Activated T-helper 9 cell treated with anti-CD3 and anti-CD28 coated beads, Interleukin-2, amount 50 U/mL, for 16 hours (primary cell): ENCODE data around the gene WDR33.
"Not testable (repeated sequence)": the region's sequence is repeated elsewhere in the genome, so short reads cannot be mapped to it uniquely, and the experiment has no call there.

Source experiments
- DNase-seq: peaks from one replicate; pipeline ENCODE4 v3.0.0-alpha.2; 2020; ENCODE audit warnings: low read depth

Gene WDR33

DNA sequence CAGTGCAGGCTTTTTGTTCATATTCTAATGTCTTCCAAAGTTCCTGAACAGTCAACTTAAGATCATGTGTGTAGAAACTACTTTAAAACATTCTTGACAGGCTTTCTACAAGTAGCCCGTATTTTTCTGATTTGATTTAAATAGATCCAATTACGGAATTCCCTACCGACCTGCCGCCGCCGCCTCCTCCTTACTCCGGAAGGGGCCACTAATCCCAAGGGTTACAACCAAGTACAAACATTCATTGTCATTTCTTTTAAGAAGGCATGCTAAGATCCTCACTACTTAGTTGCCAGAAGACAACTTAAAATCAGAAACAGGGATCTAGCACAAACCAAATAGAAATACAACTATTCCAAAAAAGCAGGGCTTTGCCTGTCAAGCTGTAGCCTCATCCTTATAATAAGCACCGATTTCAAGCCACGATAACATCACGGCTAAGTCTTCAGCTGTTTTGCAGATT is 784 bp downstream of the WDR33 start:
- DNase-seq = no peak

- DNase-seq = no peak
These were observed 3.2 kb downstream of the WDR33 start for GRCh38 chr2:127807678-127808353.

GRCh38 chr2:127806860-127807259 is 4.1 kb downstream of the WDR33 start:
- not testable (repeated sequence) for DNase-seq

DNA sequence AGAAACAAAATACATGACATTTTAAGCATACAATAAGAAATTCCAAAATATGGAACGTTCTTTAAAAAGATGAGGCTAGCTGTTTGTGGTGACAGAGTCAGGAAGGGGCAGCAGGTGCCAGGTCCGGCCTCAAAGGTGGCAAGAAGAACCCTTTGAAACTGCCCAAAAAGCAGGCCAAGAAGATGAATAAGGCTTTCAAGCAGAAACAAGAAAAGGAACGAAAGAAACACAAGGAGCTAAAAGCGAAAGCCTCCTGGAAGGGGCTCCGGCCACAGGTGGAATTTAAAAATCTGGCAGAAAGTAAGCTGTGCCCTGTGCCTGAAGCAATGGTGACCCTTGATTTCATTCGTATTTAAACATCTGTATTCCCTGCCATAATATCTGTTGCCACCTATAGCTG is 5.5 kb downstream of the WDR33 start:
- DNase-seq = no peak

GRCh38 chr2:127799926-127800325 is 11.0 kb downstream of the WDR33 start:
- no peak for DNase-seq

- no peak for DNase-seq
These were observed 14.6 kb downstream of the WDR33 start for GRCh38 chr2:127796389-127796788.

DNA sequence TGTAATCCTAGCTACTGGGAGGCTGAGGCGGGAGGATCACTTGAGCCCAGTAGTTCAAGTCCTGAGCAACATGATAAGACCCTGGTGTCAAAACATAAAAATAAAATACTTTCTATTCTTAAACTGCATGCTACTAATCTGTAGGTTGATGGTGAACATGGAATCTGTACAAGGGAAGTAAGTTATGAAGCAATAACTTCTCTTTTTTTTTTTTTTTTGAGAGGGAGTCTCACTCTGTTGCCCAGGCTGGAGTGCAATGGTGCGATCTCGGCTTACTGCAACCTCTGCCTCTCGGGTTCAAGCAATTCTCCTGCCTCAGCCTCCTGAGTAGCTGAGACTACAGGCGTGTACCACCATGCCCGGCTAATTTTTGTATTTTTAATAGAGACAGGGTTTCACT is 16.1 kb downstream of the WDR33 start:
- not testable (repeated sequence) for DNase-seq

DNA sequence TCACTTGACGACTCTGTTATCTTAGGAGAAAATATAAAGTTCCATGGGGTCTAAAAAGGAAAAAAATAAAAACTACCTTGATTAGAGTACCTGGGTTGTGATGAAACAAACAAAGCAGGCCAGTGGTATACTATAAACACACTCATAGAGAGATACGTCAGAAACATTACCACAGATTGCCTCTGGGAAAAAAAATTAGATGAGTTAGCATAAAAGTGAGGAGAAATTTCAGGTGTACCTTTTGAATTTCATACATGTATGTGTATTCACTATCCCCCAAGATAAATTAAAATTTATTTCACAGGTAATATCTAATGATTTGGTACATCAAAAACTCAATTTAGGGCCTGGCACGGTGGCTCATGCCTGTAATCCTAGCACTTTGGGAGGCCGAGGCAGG is 18.2 kb downstream of the WDR33 start:
- no peak for DNase-seq

DNA sequence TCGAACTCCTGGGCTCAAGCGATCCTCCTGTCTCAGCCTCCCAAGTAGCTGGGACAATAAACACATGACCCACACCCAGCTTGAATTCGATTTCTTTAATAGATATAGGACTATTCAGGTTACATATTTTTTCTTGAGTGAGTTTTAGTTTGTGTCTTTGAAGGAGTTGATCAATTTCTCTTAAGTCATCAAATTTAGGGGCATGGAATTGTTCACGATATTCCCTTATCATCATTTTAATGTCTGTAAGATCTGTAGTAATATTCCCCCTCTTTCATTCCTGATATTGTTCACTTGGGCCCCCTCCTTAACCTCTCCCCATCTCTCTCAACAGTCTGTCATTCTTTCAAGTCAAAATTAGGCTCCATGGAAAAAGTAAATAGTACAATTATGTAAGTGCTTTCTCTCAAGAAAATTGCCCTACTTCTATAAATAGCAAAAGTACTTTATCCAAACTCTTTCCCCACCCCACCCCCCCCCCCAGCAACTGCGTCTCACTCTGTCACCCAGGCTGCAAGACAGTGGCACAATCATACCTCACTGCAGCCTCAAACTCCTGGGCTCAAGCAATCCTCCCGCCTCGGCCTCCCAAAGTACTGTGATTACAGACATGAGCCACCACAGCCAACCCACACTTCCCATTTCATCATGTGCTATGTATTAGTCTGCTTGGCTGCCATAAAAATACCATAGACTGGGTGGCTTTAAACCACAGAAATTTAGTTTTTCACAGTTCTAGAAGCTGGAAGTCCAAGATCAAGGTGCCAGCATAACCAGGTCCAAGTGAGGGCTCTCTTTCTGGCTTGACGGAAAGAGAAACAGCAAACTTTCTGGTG is 20.1 kb downstream of the WDR33 start:
- DNase-seq = no peak

- no peak for DNase-seq
These were observed 24.7 kb downstream of the WDR33 start for GRCh38 chr2:127786048-127786809.

DNA sequence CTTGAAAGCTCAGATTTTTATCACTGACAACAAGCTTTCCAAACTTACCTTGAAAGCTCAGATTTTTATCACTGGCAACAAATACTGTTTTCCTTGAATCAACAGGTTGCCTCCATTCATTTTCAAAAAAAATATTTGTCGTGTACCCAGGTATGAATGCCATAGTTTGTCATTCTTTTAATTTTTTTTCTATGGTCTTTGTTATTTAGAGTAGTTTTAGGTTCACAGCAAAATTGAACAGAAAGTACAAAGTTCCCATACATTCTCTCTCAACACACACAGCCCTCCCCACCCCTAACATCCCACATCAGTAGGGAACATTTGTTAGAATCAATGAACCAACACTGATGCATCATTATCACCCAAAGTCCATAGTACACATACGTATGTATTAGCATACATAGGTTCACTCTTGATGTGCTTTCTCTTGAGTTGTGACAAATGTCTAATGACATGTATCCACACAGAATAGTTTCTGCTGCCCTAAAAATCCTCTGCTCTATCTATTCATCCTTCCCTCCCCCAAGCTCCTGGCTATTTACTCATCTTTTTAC is 25.9 kb downstream of the WDR33 start:
- DNase-seq = no peak

- DNase-seq = no peak
These were observed 27.9 kb downstream of the WDR33 start for GRCh38 chr2:127783101-127783500.

- DNase-seq = no peak
These were observed 32.1 kb downstream of the WDR33 start for GRCh38 chr2:127778850-127779249.

DNA sequence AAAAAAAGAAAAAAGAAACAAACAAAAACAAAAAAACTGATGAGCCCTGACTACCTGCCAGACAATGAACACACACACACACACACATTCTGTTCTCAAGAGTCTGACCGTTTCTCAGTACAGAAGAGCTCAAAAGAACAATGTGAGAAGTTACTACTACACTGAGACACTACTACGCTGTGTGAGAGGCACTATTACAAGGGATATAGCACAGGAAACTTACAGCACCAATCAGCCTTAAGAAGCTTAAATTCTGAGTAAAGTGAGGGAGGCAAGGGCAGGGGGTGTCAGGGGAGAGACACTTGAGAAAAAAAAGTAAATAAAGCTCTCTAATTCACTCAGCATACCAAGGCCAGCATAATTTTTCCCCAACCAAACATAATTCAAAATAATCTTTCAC is 32.5 kb downstream of the WDR33 start:
- no peak for DNase-seq

DNA sequence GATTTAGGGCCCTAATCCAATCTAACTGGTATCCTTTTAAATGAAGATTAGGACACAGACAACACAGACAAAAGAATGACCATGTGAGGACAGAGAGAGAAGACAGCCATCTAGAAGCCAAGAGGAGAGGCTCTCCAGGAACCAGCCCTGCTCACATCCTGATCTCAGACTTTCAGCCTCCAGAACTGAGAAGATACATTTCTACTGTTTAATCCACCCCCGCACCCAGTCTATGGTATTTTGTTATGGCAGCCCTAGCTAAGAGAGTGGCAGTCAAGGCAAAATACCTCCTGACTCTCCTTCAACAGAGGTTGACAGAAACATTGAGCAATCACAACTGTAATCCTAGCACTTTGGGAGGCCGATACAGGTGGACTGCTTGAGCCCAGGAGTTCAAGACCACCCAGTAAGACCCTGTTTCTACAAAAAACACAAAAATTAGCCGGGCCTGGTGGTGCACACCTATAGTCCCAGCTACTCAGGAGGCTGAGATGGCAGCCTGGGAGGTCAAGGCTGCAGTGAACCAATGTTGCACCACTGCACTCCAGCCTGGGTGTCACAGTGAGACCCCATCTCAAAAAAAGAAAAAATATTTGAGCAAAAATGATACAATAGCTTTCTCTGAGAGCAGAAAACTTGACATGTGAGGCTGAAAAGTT is 34.7 kb downstream of the WDR33 start:
- no peak for DNase-seq

- no peak for DNase-seq
These were observed 39.2 kb downstream of the WDR33 start for GRCh38 chr2:127771756-127772155.

DNA sequence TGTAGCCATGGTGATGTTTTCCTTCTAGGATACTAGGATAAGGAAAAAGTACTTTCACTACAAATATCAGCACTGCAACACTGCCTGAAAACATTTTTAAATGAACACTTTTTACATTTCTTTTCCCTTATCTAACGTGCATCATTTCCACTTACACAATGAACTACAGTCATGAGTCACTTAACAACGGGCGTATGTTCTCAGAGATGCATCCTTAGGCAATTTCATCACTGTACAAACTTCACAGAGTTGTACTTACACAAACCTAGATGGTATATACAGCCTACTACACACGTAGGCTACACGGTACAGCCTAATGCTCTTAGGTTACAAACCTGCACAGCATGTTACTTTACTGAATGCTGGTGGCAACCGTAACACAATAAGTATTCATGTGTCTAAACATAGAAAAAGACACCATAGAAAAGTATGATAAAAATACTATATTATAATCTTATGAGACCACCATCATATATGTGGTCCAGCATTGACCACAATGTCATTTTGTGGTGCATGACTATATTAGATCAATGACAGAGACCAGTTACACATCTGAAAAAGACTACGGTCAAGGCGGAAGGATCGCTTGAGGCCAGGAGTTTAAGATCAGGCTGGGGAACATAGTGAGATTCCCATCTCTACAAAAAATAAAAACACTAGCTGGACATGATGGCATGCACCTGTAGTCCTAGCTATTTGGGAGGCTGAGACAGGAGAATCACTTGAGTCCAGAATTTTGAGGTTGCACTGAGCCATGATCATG is 39.8 kb downstream of the WDR33 start:
- DNase-seq = no peak

DNA sequence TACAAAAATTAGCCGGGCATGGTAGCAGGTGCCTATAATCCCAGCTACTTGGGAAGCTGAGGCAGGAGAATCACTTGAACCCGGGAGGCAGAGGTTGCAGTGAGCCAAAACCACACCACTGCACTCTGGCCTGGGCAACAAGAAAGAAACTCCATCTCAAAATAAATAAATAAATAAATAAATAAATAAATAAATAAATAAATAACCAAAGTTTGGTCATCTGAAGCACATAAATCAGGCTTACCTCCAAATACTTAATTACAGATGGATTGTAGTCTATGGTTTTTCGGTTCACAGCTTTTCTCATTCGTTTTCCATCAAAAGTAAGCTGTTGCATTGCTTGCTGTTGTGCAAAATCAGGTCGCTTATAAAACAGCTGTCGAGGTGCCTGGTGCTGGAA is 40.4 kb downstream of the WDR33 start:
- not testable (repeated sequence) for DNase-seq

DNA sequence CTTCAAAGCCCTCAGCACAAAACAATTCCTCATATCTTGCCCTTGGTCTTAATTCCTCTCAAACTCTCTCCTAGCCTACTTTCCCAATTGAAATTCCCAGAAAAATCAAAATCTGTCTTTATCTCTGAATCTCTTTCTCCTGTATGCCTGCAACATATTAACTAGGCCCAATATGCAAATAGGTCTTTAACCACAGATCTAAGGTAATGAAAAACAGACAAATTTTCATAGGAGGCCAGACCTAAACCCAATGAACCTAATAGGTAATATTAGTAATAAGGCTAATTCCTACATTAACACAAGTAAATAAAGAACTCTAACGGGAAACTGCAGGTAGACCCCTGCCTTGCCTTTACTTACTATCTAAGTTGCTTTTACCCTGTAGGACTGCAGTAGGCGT is 41.4 kb downstream of the WDR33 start:
- DNase-seq = no peak

DNA sequence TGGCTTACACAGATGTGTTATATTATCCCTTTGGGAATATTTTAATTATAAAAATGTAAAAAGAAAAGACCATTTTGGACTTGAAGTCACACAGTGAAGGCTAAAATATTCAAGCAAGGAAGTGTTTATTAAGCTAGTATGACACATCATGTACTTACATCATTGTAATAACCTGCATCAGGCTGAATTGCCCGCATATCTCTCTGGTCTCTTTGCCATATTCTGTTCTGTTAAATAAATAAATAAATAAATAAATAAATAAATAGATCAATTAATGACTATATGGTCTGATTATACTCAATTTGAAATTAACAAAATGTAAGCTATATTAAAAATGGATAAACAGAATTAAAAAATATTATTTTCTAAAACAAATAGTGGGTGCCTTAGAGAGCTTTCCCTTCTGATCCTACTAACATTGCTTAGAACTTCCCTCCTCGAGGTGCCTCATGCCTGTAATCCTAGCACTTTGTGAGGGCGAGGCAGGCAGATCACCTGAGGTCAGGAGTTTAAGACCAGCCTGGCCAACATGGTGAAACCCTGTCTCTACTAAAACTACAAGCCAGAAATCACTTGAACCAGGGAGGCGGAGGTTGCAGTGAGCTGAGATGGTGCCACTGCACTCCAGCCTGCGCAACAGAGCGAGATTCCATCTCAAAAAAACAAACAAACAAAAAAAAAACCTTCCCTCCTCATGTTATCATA is 42.0 kb downstream of the WDR33 start:
- no peak for DNase-seq

GRCh38 chr2:127763776-127764175 is 47.2 kb downstream of the WDR33 start:
- DNase-seq = no peak
